Activated CD8-positive, alpha-beta memory T cell treated with anti-CD3 and anti-CD28 coated beads for 4 hours (primary cell): ENCODE results near the gene FIGN.

Experiments
- DNase-seq, 2 donors: peaks; one replicate each; pipeline ENCODE4 v3.0.0-alpha.2; 2020; ENCODE audit warnings: low read depth in 2 of 2

Gene FIGN

GRCh38 chr2:163612332-163612731 is 123.5 kb downstream of the FIGN start:
- no peak for DNase-seq

DNA sequence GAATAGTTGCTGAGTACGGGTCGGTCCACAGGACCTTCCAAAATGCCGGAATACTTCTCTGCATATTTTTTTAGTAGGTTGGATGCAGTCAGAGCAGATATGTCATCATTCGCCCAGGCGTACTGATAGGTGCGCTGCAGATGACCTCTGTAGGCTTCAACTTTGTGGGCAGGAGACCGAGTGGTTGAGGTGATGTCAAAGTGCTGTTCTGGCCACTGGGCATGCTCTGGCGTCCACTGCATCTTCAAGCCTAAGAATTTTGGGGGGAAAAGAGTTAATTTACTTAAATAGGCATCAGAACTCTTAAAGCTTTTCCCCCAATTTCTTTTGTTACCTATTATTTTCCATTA is 124.3 kb downstream of the FIGN start:
- no peak for DNase-seq

- DNase-seq = no peak
Observed at GRCh38 chr2:163610817-163611556, 124.8 kb downstream of the FIGN start.

DNA sequence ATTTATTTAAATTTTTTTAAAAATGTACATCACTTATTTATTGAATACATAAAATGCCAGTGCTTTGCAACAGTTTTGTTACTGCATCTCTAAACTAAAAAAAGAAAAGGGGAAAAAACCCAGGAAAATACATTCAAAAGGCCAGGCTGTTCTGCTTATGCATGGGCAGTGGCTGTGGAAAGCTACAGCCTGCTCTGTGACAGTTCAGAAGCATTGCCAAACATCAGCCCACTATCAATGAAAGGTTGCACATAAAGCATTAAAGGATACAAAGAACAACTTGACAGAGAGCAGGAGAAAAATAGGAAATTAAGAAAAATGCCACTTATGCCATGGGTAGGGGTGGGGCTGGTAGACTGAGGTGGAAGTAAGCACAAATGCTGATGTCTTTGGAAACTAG is 128.2 kb downstream of the FIGN start:
- DNase-seq = no peak

GRCh38 chr2:163606878-163607277 is 128.9 kb downstream of the FIGN start:
- no peak for DNase-seq

- DNase-seq = no peak
Observed at GRCh38 chr2:163605779-163606178, 130.0 kb downstream of the FIGN start.

DNA sequence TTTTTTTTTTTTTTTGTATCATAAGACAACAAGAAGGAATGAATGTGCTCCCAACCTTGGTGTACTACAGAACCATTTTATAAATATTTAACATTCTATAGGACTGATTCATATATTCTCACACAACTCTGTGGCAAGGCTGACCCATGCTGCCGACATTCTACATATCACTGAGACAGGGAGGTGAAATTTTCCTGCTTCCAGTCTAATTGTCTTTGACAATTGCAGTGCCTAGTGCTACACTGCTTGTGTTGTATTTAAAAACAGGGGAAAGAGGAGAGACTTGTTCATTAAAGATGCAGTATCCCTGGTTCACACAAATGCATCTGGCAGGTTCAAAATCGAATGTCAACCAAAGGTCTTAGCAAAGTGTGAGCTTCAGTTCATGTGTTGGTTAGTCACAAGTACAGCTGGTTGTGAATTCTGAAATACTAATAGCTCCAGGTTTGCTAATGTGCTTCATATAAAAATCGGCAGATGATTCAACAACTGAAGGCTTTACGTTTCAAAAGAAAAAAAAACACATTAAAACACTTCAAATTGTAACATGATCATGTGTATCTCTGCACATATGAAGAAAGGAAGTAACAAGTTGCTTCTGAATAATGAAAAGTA is 130.8 kb downstream of the FIGN start:
- DNase-seq = no peak

DNA sequence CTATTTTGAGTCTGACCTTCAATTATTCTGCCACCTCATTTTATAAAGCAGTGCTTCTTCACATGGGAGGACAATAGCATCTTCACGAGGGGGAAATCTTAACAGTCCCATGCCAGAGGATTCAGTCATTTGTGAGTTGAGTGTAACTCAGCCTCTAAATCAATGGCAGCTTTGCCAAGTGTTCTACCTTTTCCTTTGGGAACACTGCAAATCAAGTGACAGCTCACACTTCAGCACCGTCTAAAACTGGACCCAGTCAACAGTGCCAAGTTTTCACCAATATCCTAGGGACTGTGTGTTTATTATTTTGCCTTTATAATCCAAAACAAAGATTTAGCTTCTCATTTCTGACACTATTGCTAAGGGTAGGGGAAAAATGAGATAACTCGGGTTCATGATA is 133.6 kb downstream of the FIGN start:
- DNase-seq = no peak

GRCh38 chr2:163601377-163601776 is 134.4 kb downstream of the FIGN start:
- no peak for DNase-seq

- DNase-seq = no peak
Observed at GRCh38 chr2:163600801-163601200, 135.0 kb downstream of the FIGN start.

- DNase-seq = no peak
Observed at GRCh38 chr2:163595028-163595427, 140.8 kb downstream of the FIGN start.

GRCh38 chr2:163594497-163594896 is 141.3 kb downstream of the FIGN start:
- DNase-seq = no peak

DNA sequence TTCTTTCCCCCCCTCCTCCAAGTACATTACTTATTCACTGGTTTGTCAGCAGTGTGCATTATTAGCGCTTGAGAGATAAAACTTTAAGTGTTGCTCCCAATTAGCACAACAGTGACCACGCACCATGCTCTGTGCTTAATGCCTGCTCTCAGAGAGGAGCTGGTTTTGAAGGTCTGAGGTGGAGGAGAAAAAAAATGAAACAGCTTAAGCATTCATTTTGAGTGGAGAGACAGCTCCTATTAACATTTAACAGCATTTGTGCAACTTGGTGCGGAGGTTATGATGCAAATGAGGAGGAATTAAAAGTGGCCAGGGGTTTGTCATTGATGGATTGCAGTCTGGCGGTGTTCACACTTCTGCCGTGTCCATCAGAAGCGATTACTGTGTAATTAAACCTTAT is 141.8 kb downstream of the FIGN start:
- no peak for DNase-seq

DNA sequence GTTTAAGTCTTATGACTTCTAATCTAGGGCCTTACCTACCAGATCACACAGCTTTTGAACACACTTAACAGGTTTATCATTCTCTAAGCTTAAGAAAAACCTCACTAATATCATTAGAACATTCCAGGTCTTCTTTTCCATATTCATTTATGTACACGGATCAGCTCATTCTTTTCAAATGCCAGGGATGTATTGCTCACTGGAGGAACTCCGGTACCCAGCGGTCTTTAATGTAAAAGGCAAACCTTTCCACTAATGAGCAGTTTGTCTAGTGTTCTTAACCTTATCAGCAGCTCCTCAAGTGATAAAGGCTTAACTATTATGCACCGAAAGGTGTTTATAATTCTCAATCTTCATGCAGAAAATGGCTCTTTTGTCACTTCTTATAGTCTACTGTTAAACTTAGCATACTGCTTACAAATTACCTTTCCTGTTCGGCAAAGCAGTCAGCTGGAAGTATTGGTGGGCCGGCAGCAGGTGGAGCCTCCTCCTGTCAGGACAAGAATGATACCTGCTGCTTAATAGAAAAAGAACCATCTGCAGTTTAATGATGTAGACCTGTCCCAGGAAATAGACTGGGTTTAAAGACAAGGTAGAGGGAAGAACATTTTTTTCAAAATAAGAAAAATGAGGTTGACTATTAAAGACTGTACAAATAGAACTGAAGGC is 142.7 kb downstream of the FIGN start:
- no peak for DNase-seq

DNA sequence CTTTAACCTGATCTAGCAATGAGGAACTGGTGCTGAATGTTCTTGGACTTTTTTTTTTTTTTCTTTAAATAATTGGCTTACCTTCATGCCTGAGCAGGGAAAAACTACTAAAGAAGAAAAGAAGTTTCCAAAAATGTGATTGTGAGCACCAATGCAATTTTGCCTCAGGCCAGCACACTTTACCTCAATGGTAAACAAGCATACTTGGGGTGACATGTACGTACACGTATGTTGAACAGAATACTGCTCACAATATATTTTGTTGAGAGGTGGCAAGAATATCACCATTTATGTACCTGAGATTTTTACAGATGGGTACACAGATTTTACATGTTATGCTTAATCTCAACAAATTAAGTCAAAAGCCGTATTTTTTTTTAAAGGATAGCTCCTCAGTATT is 144.3 kb downstream of the FIGN start:
- DNase-seq = no peak

DNA sequence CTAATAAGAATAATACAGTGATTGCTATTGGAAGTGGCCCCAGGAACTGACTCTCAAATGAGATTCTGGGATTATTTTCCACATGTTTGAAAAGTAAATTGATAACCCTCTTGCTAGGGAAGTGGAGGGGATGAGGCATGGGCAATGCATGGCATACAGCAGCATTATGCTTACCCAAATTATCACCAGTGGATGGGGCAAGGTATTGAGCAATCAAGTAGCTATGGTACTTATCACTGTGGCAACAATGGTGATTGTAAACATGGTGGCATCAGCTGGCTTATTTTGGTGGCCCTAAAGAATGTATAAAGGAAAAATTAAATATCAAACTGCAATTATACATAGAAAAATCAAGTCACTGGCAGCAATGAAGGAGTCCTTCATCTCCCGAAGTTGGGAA is 155.1 kb downstream of the FIGN start:
- DNase-seq = no peak

GRCh38 chr2:163574309-163574708 is 161.5 kb downstream of the FIGN start:
- DNase-seq = no peak

DNA sequence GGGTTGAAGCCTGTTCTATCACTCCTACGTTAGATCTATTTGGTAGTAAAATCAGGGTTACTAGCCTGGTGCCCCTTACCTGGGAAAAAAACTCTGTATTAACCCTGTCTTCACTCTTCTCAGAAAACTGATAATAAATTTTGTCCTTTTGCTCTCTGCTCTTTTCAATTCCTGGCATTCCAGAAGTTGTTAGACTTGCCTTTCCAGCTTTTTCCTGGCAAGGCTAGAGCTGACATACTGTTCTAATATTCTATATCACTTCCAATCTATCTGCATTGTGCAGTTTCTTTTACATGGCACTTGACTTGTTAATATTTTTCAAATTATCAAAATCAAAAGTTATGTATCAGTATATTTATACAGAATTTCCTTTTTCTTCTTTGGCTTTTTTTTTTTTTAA is 162.2 kb downstream of the FIGN start:
- DNase-seq = no peak

DNA sequence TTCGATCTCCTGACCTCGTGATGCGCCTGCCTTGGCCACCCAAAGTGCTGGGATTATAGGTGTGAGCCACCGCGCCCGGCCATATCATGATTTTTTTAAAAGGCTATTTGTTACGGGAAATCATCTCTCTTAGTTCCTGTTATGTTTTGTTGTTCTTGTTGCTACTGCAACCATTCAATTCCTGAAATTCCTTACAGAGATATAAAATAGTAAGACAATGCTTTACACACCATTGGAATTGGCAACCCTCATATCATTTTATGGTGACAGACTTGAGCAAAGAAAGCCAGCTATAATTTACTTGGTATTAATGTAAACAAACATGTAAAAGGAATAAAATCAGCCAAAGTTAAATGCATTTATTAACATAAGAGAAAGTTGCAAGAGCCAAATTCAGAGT is 163.0 kb downstream of the FIGN start:
- no peak for DNase-seq

GRCh38 chr2:163571423-163572102 is 164.2 kb downstream of the FIGN start:
- no peak for DNase-seq

DNA sequence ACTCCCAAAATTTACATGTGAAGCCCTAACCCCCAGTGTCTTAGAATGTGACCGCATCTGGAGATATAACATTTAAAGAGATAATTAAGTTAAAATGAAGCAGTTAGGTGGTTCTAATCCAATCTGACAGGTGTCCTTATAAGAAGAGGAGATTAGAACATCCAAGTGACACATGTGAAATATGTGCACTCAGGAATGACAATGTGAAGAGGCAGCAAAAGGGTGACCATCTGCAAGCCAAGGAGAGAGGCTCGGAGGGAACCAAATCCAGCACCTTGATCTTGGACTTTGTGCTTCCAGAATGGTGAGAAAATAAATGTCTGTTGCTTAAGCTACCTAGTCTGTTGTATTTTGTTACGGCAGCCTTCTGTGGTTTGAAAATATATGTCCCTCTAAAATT is 165.4 kb downstream of the FIGN start:
- no peak for DNase-seq

GRCh38 chr2:163565192-163565591 is 170.6 kb downstream of the FIGN start:
- no peak for DNase-seq

DNA sequence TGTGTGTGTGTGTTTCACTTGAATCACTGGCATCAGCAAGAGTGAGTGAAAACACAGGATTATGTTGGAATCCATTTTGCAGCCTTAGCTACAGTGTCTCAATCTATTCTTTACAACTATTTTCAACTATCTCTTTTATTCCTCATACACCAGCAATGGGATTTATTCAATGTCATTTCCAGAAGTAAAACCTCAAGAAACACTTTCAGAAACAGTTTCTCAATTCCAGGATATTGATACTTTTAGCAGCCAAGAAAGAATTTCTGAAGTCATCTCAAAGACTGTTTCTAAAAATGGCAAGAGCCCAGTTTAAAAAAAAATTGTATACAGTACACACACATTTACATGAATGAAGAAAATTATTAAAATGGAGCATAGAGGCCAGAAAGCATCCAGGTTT is 171.6 kb downstream of the FIGN start:
- no peak for DNase-seq
